ENCODE data around the gene SHISA6. TPM values are rescaled to one million over a fixed set of nuclear protein-coding genes. Genes with fewer than 3 reads are reported as not detected.

Gene SHISA6
- polyA plus RNA-seq, 1 of the 3 experiments (the other 2 are of a cell fraction), result not detected

DNA sequence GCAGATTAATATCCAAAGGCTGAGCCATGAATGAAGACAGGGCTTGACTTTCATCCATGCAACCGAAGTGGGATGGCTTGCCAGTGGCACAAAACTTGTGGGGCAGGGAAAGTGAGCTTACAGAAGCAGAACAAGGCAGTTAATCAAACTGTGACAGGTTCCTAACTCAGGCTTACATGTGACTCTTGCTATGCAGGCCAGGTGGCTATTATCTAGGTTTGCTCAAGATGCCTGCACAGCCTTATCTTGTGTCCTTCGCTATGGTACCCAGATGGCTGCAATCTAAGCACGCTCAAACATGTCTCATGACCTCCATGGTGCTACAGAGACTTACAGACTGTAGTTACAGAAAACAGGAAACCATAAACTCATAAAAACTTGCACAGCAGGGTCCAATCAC lies 348.7 kb downstream of the SHISA6 start:
- no peak overlapping the region for H2AFZ ChIP-seq (ENCODE audit: low read depth)
- H3K4me2 ChIP-seq, result no peak overlapping the region
- no peaks in the 10 kb centered on the region for H3K9me3 ChIP-seq
- H3K9ac ChIP-seq, result no peak overlapping the region
- no peak overlapping the region for H3K27ac ChIP-seq (ENCODE audit: low read depth in 2 of 2, low read length in 1 of 2)
- no peaks in the 10 kb centered on the region for H3K9me2 ChIP-seq
- H3K36me3 ChIP-seq (replicated peaks in 1 of 2; ENCODE audit: control insufficient read depth in 1 of 2, insufficient read depth in 2 of 2, low read length in 1 of 2), result no peaks in the 10 kb centered on the region
- no peaks in the 10 kb centered on the region for H3K79me2 ChIP-seq (ENCODE audit: insufficient read depth)
- no peak overlapping the region for H3K4me3 ChIP-seq (ENCODE audit: low read depth in 2 of 2, low read length in 1 of 2)
- TF ChIP-seq NRF1 (IDR thresholded peaks at IDR 0.05; ENCODE audit: low read depth, low read length) (no peak), JUND (IDR thresholded peaks at IDR 0.05) (no peak), GABPA (IDR thresholded peaks at IDR 0.05; ENCODE audit: low read depth) (no peak), GATA2 (CRISPR knock-in tag; IDR thresholded peaks at IDR 0.05) (no peak), RFX5 (IDR thresholded peaks at IDR 0.05; ENCODE audit: low read length) (no peak), RAD21 (IDR thresholded peaks at IDR 0.05; ENCODE audit: low read length) (no peak), SIN3A (IDR thresholded peaks at IDR 0.05; ENCODE audit: borderline replicate concordance, low read depth, low read length) (no peak), TAF1 (IDR thresholded peaks at IDR 0.05; ENCODE audit: borderline replicate concordance, low read depth, low read length) (no peak), YY1 (IDR thresholded peaks at IDR 0.05; ENCODE audit: low read depth) (no peak), REST (IDR thresholded peaks at IDR 0.05; ENCODE audit: low read depth, low read length) (no peak), PBX3 (IDR thresholded peaks at IDR 0.05) (no peak), CTCF (IDR thresholded peaks at IDR 0.05) (no peak)
- TF ChIP-seq, protein P1, sequence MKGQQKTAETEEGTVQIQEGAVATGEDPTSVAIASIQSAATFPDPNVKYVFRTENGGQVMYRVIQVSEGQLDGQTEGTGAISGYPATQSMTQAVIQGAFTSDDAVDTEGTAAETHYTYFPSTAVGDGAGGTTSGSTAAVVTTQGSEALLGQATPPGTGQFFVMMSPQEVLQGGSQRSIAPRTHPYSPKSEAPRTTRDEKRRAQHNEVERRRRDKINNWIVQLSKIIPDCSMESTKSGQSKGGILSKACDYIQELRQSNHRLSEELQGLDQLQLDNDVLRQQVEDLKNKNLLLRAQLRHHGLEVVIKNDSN (IDR thresholded peaks at IDR 0.05; ENCODE audit: borderline replicate concordance, low read depth), result no peak
- TF ChIP-seq, protein P2, sequence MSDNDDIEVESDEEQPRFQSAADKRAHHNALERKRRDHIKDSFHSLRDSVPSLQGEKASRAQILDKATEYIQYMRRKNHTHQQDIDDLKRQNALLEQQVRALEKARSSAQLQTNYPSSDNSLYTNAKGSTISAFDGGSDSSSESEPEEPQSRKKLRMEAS (IDR thresholded peaks at IDR 0.05; ENCODE audit: low read depth), result no peak
- 11% methylated on average over 3 of the region's 3 CpGs for WGBS (ENCODE audit: low lambda C conversion rate)
- no peaks in the 10 kb centered on the region for H3K27me3 ChIP-seq (ENCODE audit: insufficient read depth)
- no peak for DNase-seq
- H3K4me1 ChIP-seq (ENCODE audit: control insufficient read depth in 1 of 2, insufficient read depth in 2 of 2, low read depth in 1 of 2, low read length in 1 of 2), result peaks cover 0 to 3% of the 10 kb centered on the region in 2 experiments; a peak in 1 of 4 replicates
- no peaks in the 10 kb centered on the region for H4K20me1 ChIP-seq (ENCODE audit: insufficient read depth)
- no peaks in the 10 kb centered on the region for H3F3A ChIP-seq (replicated peaks; ENCODE audit: insufficient read depth)
- CTCF ChIA-PET, result no interaction called here
- POLR2A ChIA-PET, result no interaction called here

Data from SK-N-SH (cell line).